HepG2 (cell line): ENCODE measurements around the gene B3GAT3. TPM values are rescaled to one million over a fixed set of nuclear protein-coding genes. Genes with fewer than 3 reads are reported as not detected.
A peak's percentile ranks its signal among the peaks of the same experiment; 100 is the strongest.

Experiments
- ATRX ChIP-seq: sonication (generic); formaldehyde crosslinking; IDR thresholded peaks from 2 replicates; pipeline ENCODE4 v1.4.0; 2020; ENCODE audit warnings: missing genetic modification reagents, borderline replicate concordance
- BORCS8-MEF2B ChIP-seq: sonication (generic); formaldehyde crosslinking; IDR thresholded peaks from 2 replicates; pipeline ENCODE4 v1.8.0; 2022; ENCODE audit warnings: mild to moderate bottlenecking, missing genetic modification reagents
- CEBPG ChIP-seq: IDR thresholded peaks from 2 replicates; pipeline ENCODE4 v1.6.1; 2016
- E2F2 ChIP-seq: sonication (generic); formaldehyde crosslinking; IDR thresholded peaks from 2 replicates; pipeline ENCODE4 v1.4.0; 2020; ENCODE audit warnings: missing genetic modification reagents, borderline replicate concordance
- ELK4 ChIP-seq: sonication (generic); formaldehyde crosslinking; IDR thresholded peaks from 2 replicates; pipeline ENCODE4 v1.9.0; 2021; ENCODE audit warnings: missing genetic modification reagents, borderline replicate concordance
- GLI4 ChIP-seq: sonication (generic); formaldehyde crosslinking; IDR thresholded peaks from 2 replicates; pipeline ENCODE4 v1.5.1; 2020; ENCODE audit warnings: missing genetic modification reagents, mild to moderate bottlenecking, moderate library complexity, borderline replicate concordance
- HHEX ChIP-seq: IDR thresholded peaks from 2 replicates; pipeline ENCODE4 v1.6.1; 2016; ENCODE audit warnings: control low read depth
- MBNL3 ChIP-seq: fragments of 250-450 bp; sonication (Bioruptor Pico); conservative IDR thresholded peaks from 2 replicates; pipeline ENCODE4 v1.8.0; 2022; ENCODE audit warnings: mild to moderate bottlenecking, inconsistent platforms
- MZF1 ChIP-seq: sonication (generic); formaldehyde crosslinking; IDR thresholded peaks from 2 replicates; pipeline ENCODE4 v1.8.1; 2023; ENCODE audit warnings: mild to moderate bottlenecking, missing genetic modification reagents, borderline replicate concordance
- NFIC ChIP-seq: IDR thresholded peaks from 2 replicates; pipeline ENCODE4 v1.6.1; 2012; ENCODE audit warnings: mild to moderate bottlenecking, low read length, inconsistent platforms
- PTBP1 ChIP-seq: fragments of 200-400 bp; formaldehyde crosslinking; IDR thresholded peaks from 2 replicates; pipeline ENCODE4 v1.6.1; 2018; ENCODE audit warnings: low read length, low read depth; ENCODE audit not compliant: poor library complexity, severe bottlenecking
- RAD21 ChIP-seq: fragments of 450-650 bp; formaldehyde crosslinking; IDR thresholded peaks from 2 replicates; pipeline ENCODE4 v1.5.0; 2020; ENCODE audit warnings: mild to moderate bottlenecking
- RFX5 ChIP-seq: IDR thresholded peaks from 2 replicates; pipeline ENCODE4 v1.6.1; 2011; ENCODE audit warnings: low read depth, low read length, improper control_type of control experiment
- SOX6 ChIP-seq, 2 experiments: fragments of 450-650 bp in 1 of 2; sonication (generic) in 1 of 2; formaldehyde crosslinking in 1 of 2; IDR thresholded peaks; 2 replicates each; pipeline versions ENCODE4 v1.4.0 to v1.6.1; 2017 to 2020; ENCODE audit warnings: antibody characterized with exemption in 1 of 2, mild to moderate bottlenecking in 1 of 2, missing genetic modification reagents in 1 of 2
- ZEB1 ChIP-seq: IDR thresholded peaks from 2 replicates; pipeline ENCODE4 v1.6.1; 2012; ENCODE audit warnings: mild to moderate bottlenecking, low read depth, inconsistent platforms; ENCODE audit not compliant: insufficient replicate concordance
- ZNF180 ChIP-seq: sonication (generic); formaldehyde crosslinking; IDR thresholded peaks from 2 replicates; pipeline ENCODE4 v1.4.0; 2020; ENCODE audit warnings: low read depth, missing genetic modification reagents, borderline replicate concordance
- ZNF234 ChIP-seq: sonication (generic); formaldehyde crosslinking; conservative IDR thresholded peaks from 2 replicates; pipeline ENCODE4 v1.5.1; 2020; ENCODE audit warnings: mild to moderate bottlenecking, missing genetic modification reagents
- ZNF317 ChIP-seq: sonication (generic); formaldehyde crosslinking; IDR thresholded peaks from 2 replicates; pipeline ENCODE4 v1.5.0; 2020; ENCODE audit warnings: mild to moderate bottlenecking, missing genetic modification reagents
- ZNF367 ChIP-seq: sonication (generic); formaldehyde crosslinking; IDR thresholded peaks from 2 replicates; pipeline ENCODE4 v1.4.0; 2020; ENCODE audit warnings: missing genetic modification reagents, borderline replicate concordance
- ZNF383 ChIP-seq: sonication (generic); formaldehyde crosslinking; IDR thresholded peaks from 2 replicates; pipeline ENCODE4 v1.4.0; 2020; ENCODE audit warnings: missing genetic modification reagents, mild to moderate bottlenecking, borderline replicate concordance
- ZNF446 ChIP-seq: sonication (generic); formaldehyde crosslinking; IDR thresholded peaks from 2 replicates; pipeline ENCODE4 v1.5.0; 2020; ENCODE audit warnings: mild to moderate bottlenecking, missing genetic modification reagents
- ZNF569 ChIP-seq: sonication (generic); formaldehyde crosslinking; IDR thresholded peaks from 2 replicates; pipeline ENCODE4 v1.5.0; 2020; ENCODE audit warnings: mild to moderate bottlenecking, missing genetic modification reagents, moderate library complexity, borderline replicate concordance
- ZNF710 ChIP-seq: sonication (generic); formaldehyde crosslinking; IDR thresholded peaks from 2 replicates; pipeline ENCODE4 v1.5.0; 2020; ENCODE audit warnings: mild to moderate bottlenecking, missing genetic modification reagents, borderline replicate concordance
- ZNF720 ChIP-seq: sonication (generic); formaldehyde crosslinking; IDR thresholded peaks from 2 replicates; pipeline ENCODE4 v1.4.0; 2020; ENCODE audit warnings: missing genetic modification reagents
- ZNF781 ChIP-seq: sonication (generic); formaldehyde crosslinking; IDR thresholded peaks from 2 replicates; pipeline ENCODE4 v1.5.1; 2020; ENCODE audit warnings: borderline replicate concordance, mild to moderate bottlenecking, missing genetic modification reagents; ENCODE audit errors: not compliant biosample characterization
- ZNF83 ChIP-seq: sonication (generic); formaldehyde crosslinking; IDR thresholded peaks from 2 replicates; pipeline ENCODE4 v1.4.0; 2020; ENCODE audit warnings: missing genetic modification reagents, mild to moderate bottlenecking, borderline replicate concordance
- polyA plus RNA-seq, 8 experiments: library from polyadenylated mRNA; depleted of rRNA in 3 of 8; stranded (reverse) in 7 of 8; unstranded in 1 of 8; fragments of >200 nt; fragmentation: Illumina TruSeq in 4 of 8; extraction: Trizol in 4 of 8; gene quantifications; 2 replicates each; pipeline versions ENCODE4 v1.2.1 to v1.2.3, GENCODE V29; 2011 to 2016; ENCODE audit warnings: low read depth in 4 of 8, missing spikeins in 1 of 8, mixed read lengths in 1 of 8; ENCODE audit not compliant: insufficient read depth in 1 of 8
- total RNA-seq, 5 experiments: library from RNA; depleted of rRNA; stranded (reverse); fragments of >200 nt; fragmentation: Illumina TruSeq; extraction: Trizol; gene quantifications; 2 replicates each; pipeline ENCODE4 v1.2.3, GENCODE V29; 2016; ENCODE audit warnings: low read depth in 1 of 5

The B3GAT3 gene
- total and polyA plus RNA-seq, 2 of the 13 experiments (the other 11 are each of a cell fraction or from before 2014, with no cell fraction given), result 21.3 to 26.1 TPM

DNA sequence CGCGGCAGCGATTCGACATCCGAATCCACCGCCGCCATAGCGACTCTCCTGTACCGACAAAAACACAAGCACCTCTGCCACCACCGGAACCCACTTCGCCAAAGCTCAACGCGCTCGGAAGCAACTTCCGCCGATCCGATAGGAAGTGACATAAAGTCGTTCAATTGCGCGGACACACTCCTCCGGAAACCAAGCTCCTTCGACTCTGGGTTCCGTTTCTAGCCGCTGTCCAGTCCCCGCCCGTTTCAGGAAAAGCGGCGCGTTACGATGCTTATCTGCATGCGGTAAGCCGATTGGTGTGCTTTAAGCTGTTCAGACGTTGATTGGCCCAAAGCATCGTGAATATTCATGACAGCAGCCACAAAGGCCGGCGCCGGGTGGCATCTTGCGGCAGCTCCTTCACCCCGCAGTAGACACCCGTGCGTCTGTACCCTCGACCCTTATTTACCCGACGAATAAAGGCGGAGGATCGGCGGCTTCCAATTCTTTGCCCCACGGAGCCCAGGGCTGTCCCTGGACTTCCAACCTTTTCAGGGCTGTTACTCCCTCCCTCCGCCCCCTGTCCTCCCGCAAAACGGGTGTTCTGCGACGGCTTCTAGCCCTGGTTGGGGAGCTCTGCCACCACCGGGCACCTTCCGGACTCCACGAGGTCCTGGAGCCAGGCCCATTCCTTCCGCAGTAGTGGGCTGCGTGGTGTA lies 30.2 kb downstream of the B3GAT3 start, which contains the start of gene TUT1 (continued):
- no peak; the same call in 1 of the 2 replicates for TF ChIP-seq ZNF83 (CRISPR knock-in tag)
- TF ChIP-seq ZNF180 (CRISPR knock-in tag), result no peak
- TF ChIP-seq ELK4, result no peak
- TF ChIP-seq E2F2 (CRISPR knock-in tag), result no peak
- TF ChIP-seq PTBP1, result no peak
- peak; percentile 6 for TF ChIP-seq ZEB1
- TF ChIP-seq ZNF781 (CRISPR knock-in tag), result peak; percentile 50
- no peak for TF ChIP-seq ZNF367 (CRISPR knock-in tag)
- TF ChIP-seq MZF1, result no peak; the same call in 1 of the 2 replicates
- peak; percentile 46; the same call in 1 of the 2 replicates for TF ChIP-seq ZNF710 (CRISPR knock-in tag)
- peak; percentile 76 for TF ChIP-seq CEBPG (CRISPR knock-in tag)
- peak; percentile 76; the same call in 1 of the 2 replicates for TF ChIP-seq ZNF569 (CRISPR knock-in tag)
- no peak for TF ChIP-seq ATRX (CRISPR knock-in tag)
- TF ChIP-seq ZNF383, result no peak; the same call in 1 of the 2 replicates
- TF ChIP-seq ZNF234 (CRISPR knock-in tag), result no peak
- no peak; the same call in 1 of the 2 replicates for TF ChIP-seq HHEX (CRISPR knock-in tag)
- peak; percentile 75; the same call in 1 of the 2 replicates for TF ChIP-seq RFX5
- TF ChIP-seq SOX6 (IDR thresholded peaks at IDR 0.05), result no peak
- peak; percentile 79 for TF ChIP-seq SOX6 (CRISPR knock-in tag; IDR thresholded peaks at IDR 0.05)
- TF ChIP-seq ZNF446 (CRISPR knock-in tag), result no peak
- TF ChIP-seq RAD21 (CRISPR knock-in tag), result no peak; the same call in 1 of the 2 replicates
- no peak for TF ChIP-seq ZNF720 (CRISPR knock-in tag)
- TF ChIP-seq GLI4 (CRISPR knock-in tag), result no peak; the same call in 1 of the 2 replicates
- TF ChIP-seq ZNF317 (CRISPR knock-in tag), result peak; percentile 60
- TF ChIP-seq BORCS8-MEF2B (CRISPR knock-in tag), result peak; percentile 81
- TF ChIP-seq NFIC, result 0 out of 2 replicates have a peak, but pooled peaks have one; percentile 48
- TF ChIP-seq MBNL3, result no peak
